ENCODE results near the gene NDRG4.

NDRG4 gene

GRCh38 chr16:58465817-58466216, 34.1 kb upstream of the NDRG4 start:
- H3K4me3 ChIP-seq (ENCODE audit: low read depth, low read length) = no peak overlapping the region
- H3K27me3 ChIP-seq (ENCODE audit: control insufficient read depth, insufficient read depth, low read length) = peaks cover 70% of the 10 kb centered on the region
- H3K9me3 ChIP-seq (ENCODE audit: control insufficient read depth, insufficient read depth, low read length) = no peaks in the 10 kb centered on the region
- H3K9ac ChIP-seq (ENCODE audit: low read depth, low read length) = no peak overlapping the region
- H3K4me1 ChIP-seq (ENCODE audit: control insufficient read depth, insufficient read depth, low read length) = peaks cover 4% of the 10 kb centered on the region
- no peak overlapping the region for H3K27ac ChIP-seq (ENCODE audit: low read depth, low read length)
- H3K36me3 ChIP-seq (ENCODE audit: control insufficient read depth, insufficient read depth, low read length) = no peaks in the 10 kb centered on the region

- no peak overlapping the region for H3K27ac ChIP-seq (ENCODE audit: low read depth, low read length)
- no peak overlapping the region for H3K4me3 ChIP-seq (ENCODE audit: low read depth, low read length)
- no peaks in the 10 kb centered on the region for H3K9me3 ChIP-seq (ENCODE audit: control insufficient read depth, insufficient read depth, low read length)
- H3K9ac ChIP-seq (ENCODE audit: low read depth, low read length) = no peak overlapping the region
- peaks cover 8% of the 10 kb centered on the region for H3K4me1 ChIP-seq (ENCODE audit: control insufficient read depth, insufficient read depth, low read length)
- peaks cover 65% of the 10 kb centered on the region for H3K27me3 ChIP-seq (ENCODE audit: control insufficient read depth, insufficient read depth, low read length)
- no peaks in the 10 kb centered on the region for H3K36me3 ChIP-seq (ENCODE audit: control insufficient read depth, insufficient read depth, low read length)
Observed at GRCh38 chr16:58466396-58466795, 33.5 kb upstream of the NDRG4 start.

- H3K27ac ChIP-seq (ENCODE audit: low read depth, low read length) = no peak overlapping the region
- no peaks in the 10 kb centered on the region for H3K36me3 ChIP-seq (ENCODE audit: control insufficient read depth, insufficient read depth, low read length)
- peaks cover 13% of the 10 kb centered on the region for H3K4me1 ChIP-seq (ENCODE audit: control insufficient read depth, insufficient read depth, low read length)
- H3K9ac ChIP-seq (ENCODE audit: low read depth, low read length) = no peak overlapping the region
- no peaks in the 10 kb centered on the region for H3K9me3 ChIP-seq (ENCODE audit: control insufficient read depth, insufficient read depth, low read length)
- no peak overlapping the region for H3K4me3 ChIP-seq (ENCODE audit: low read depth, low read length)
- peaks cover 50% of the 10 kb centered on the region for H3K27me3 ChIP-seq (ENCODE audit: control insufficient read depth, insufficient read depth, low read length)
Observed at GRCh38 chr16:58467905-58468304, 32.0 kb upstream of the NDRG4 start.

- H3K27me3 ChIP-seq (ENCODE audit: control insufficient read depth, insufficient read depth, low read length) = peaks cover 15% of the 10 kb centered on the region
- no peak overlapping the region for H3K27ac ChIP-seq (ENCODE audit: low read depth, low read length)
- H3K9me3 ChIP-seq (ENCODE audit: control insufficient read depth, insufficient read depth, low read length) = no peaks in the 10 kb centered on the region
- no peaks in the 10 kb centered on the region for H3K36me3 ChIP-seq (ENCODE audit: control insufficient read depth, insufficient read depth, low read length)
- no peak overlapping the region for H3K4me3 ChIP-seq (ENCODE audit: low read depth, low read length)
- H3K9ac ChIP-seq (ENCODE audit: low read depth, low read length) = no peak overlapping the region
- H3K4me1 ChIP-seq (ENCODE audit: control insufficient read depth, insufficient read depth, low read length) = peaks cover 17% of the 10 kb centered on the region
Observed at GRCh38 chr16:58471209-58471975, 28.6 kb upstream of the NDRG4 start.

- Histone ChIP-seq H3K4me1 (ENCODE audit: control insufficient read depth, insufficient read depth, low read length) (peaks cover 17% of the 10 kb centered on the region), H3K9ac (ENCODE audit: low read depth, low read length) (no peak overlapping the region), H3K4me3 (ENCODE audit: low read depth, low read length) (no peak overlapping the region), H3K27ac (ENCODE audit: low read depth, low read length) (no peak overlapping the region), H3K36me3 (ENCODE audit: control insufficient read depth, insufficient read depth, low read length) (no peaks in the 10 kb centered on the region), H3K9me3 (ENCODE audit: control insufficient read depth, insufficient read depth, low read length) (no peaks in the 10 kb centered on the region), H3K27me3 (ENCODE audit: control insufficient read depth, insufficient read depth, low read length) (peaks cover 10% of the 10 kb centered on the region; the same call in 1 of the 2 replicates)
Observed at GRCh38 chr16:58472266-58472665, 27.7 kb upstream of the NDRG4 start.

GRCh38 chr16:58472827-58473226, 27.1 kb upstream of the NDRG4 start:
- Histone ChIP-seq H3K4me3 (ENCODE audit: low read depth, low read length) (no peak overlapping the region), H3K4me1 (ENCODE audit: control insufficient read depth, insufficient read depth, low read length) (peaks cover 17% of the 10 kb centered on the region)

GRCh38 chr16:58474296-58474695, 25.6 kb upstream of the NDRG4 start:
- Histone ChIP-seq H3K27me3 (ENCODE audit: control insufficient read depth, insufficient read depth, low read length) (peaks cover 4% of the 10 kb centered on the region; the same call in 1 of the 2 replicates), H3K27ac (ENCODE audit: low read depth, low read length) (no peak overlapping the region), H3K9me3 (ENCODE audit: control insufficient read depth, insufficient read depth, low read length) (no peaks in the 10 kb centered on the region), H3K9ac (ENCODE audit: low read depth, low read length) (no peak overlapping the region), H3K4me3 (ENCODE audit: low read depth, low read length) (no peak overlapping the region), H3K4me1 (ENCODE audit: control insufficient read depth, insufficient read depth, low read length) (peaks cover 17% of the 10 kb centered on the region), H3K36me3 (ENCODE audit: control insufficient read depth, insufficient read depth, low read length) (no peaks in the 10 kb centered on the region)

More at GRCh38 chr16:58472827-58473226, 27.1 kb upstream of the NDRG4 start:
- Histone ChIP-seq H3K9ac (ENCODE audit: low read depth, low read length) (no peak overlapping the region), H3K27ac (ENCODE audit: low read depth, low read length) (no peak overlapping the region), H3K27me3 (ENCODE audit: control insufficient read depth, insufficient read depth, low read length) (peaks cover 7% of the 10 kb centered on the region; the same call in 1 of the 2 replicates), H3K9me3 (ENCODE audit: control insufficient read depth, insufficient read depth, low read length) (no peaks in the 10 kb centered on the region), H3K36me3 (ENCODE audit: control insufficient read depth, insufficient read depth, low read length) (no peaks in the 10 kb centered on the region)

- Histone ChIP-seq H3K9me3 (ENCODE audit: control insufficient read depth, insufficient read depth, low read length) (no peaks in the 10 kb centered on the region), H3K27me3 (ENCODE audit: control insufficient read depth, insufficient read depth, low read length) (no peaks in the 10 kb centered on the region), H3K9ac (ENCODE audit: low read depth, low read length) (no peak overlapping the region), H3K36me3 (ENCODE audit: control insufficient read depth, insufficient read depth, low read length) (no peaks in the 10 kb centered on the region), H3K27ac (ENCODE audit: low read depth, low read length) (no peak overlapping the region), H3K4me1 (ENCODE audit: control insufficient read depth, insufficient read depth, low read length) (peaks cover 17% of the 10 kb centered on the region), H3K4me3 (ENCODE audit: low read depth, low read length) (no peak overlapping the region)
Observed at GRCh38 chr16:58475091-58475619, 24.8 kb upstream of the NDRG4 start.

GRCh38 chr16:58476791-58477190, 23.2 kb upstream of the NDRG4 start:
- Histone ChIP-seq H3K27me3 (ENCODE audit: control insufficient read depth, insufficient read depth, low read length) (no peaks in the 10 kb centered on the region), H3K27ac (ENCODE audit: low read depth, low read length) (no peak overlapping the region), H3K4me3 (ENCODE audit: low read depth, low read length) (no peak overlapping the region), H3K36me3 (ENCODE audit: control insufficient read depth, insufficient read depth, low read length) (no peaks in the 10 kb centered on the region), H3K4me1 (ENCODE audit: control insufficient read depth, insufficient read depth, low read length) (peaks cover 10% of the 10 kb centered on the region), H3K9ac (ENCODE audit: low read depth, low read length) (no peak overlapping the region), H3K9me3 (ENCODE audit: control insufficient read depth, insufficient read depth, low read length) (no peaks in the 10 kb centered on the region)

- Histone ChIP-seq H3K4me1 (ENCODE audit: control insufficient read depth, insufficient read depth, low read length) (peaks cover 13% of the 10 kb centered on the region; the same call in 1 of the 2 replicates), H3K9ac (ENCODE audit: low read depth, low read length) (no peak overlapping the region)
Observed at GRCh38 chr16:58478427-58478826, 21.5 kb upstream of the NDRG4 start.

GRCh38 chr16:58481226-58481869, 18.6 kb upstream of the NDRG4 start:
- no peak overlapping the region for H3K9ac ChIP-seq (ENCODE audit: low read depth, low read length)
- no peaks in the 10 kb centered on the region for H3K36me3 ChIP-seq (ENCODE audit: control insufficient read depth, insufficient read depth, low read length)

More at GRCh38 chr16:58478427-58478826, 21.5 kb upstream of the NDRG4 start:
- Histone ChIP-seq H3K27ac (ENCODE audit: low read depth, low read length) (no peak overlapping the region), H3K27me3 (ENCODE audit: control insufficient read depth, insufficient read depth, low read length) (no peaks in the 10 kb centered on the region), H3K4me3 (ENCODE audit: low read depth, low read length) (no peak overlapping the region), H3K36me3 (ENCODE audit: control insufficient read depth, insufficient read depth, low read length) (no peaks in the 10 kb centered on the region), H3K9me3 (ENCODE audit: control insufficient read depth, insufficient read depth, low read length) (no peaks in the 10 kb centered on the region)

More at GRCh38 chr16:58481226-58481869, 18.6 kb upstream of the NDRG4 start:
- Histone ChIP-seq H3K4me1 (ENCODE audit: control insufficient read depth, insufficient read depth, low read length) (peaks cover 4% of the 10 kb centered on the region; the same call in 1 of the 2 replicates), H3K27me3 (ENCODE audit: control insufficient read depth, insufficient read depth, low read length) (no peaks in the 10 kb centered on the region), H3K9me3 (ENCODE audit: control insufficient read depth, insufficient read depth, low read length) (no peaks in the 10 kb centered on the region), H3K27ac (ENCODE audit: low read depth, low read length) (no peak overlapping the region), H3K4me3 (ENCODE audit: low read depth, low read length) (no peak overlapping the region)
